ENCODE results near the gene NVL.
A peak's percentile ranks its signal among the peaks of the same experiment; 100 is the strongest.

Gene NVL

GRCh38 chr1:224198572-224198971, 131.4 kb downstream of the NVL start:
- no peak for DNase-seq (ENCODE audit: low read depth)

- no peak for DNase-seq (ENCODE audit: low read depth)
These were observed 133.0 kb downstream of the NVL start for GRCh38 chr1:224196813-224197600.

- no peak for DNase-seq (ENCODE audit: low read depth)
These were observed 136.5 kb downstream of the NVL start for GRCh38 chr1:224193319-224193966.

- no peak for DNase-seq (ENCODE audit: low read depth)
These were observed 137.7 kb downstream of the NVL start for GRCh38 chr1:224192082-224192788.

- DNase-seq (ENCODE audit: low read depth): no peak
These were observed 140.4 kb downstream of the NVL start for GRCh38 chr1:224189561-224189960.

GRCh38 chr1:224188286-224188685, 141.7 kb downstream of the NVL start:
- no peak for DNase-seq (ENCODE audit: low read depth)

- no peak for DNase-seq (ENCODE audit: low read depth)
These were observed 144.8 kb downstream of the NVL start for GRCh38 chr1:224185208-224185607.

- DNase-seq (ENCODE audit: low read depth): no peak
These were observed 146.2 kb downstream of the NVL start for GRCh38 chr1:224183591-224184312.

GRCh38 chr1:224182866-224183590, 146.9 kb downstream of the NVL start, which contains the start of gene DEGS1:
Gene DEGS1, plus strand, starts transcription at chr1:224183240. Its CDS starts 97 bp downstream, at chr1:224183337.
- peak; percentile 55 for DNase-seq (ENCODE audit: low read depth)

GRCh38 chr1:224182057-224182865, 147.7 kb downstream of the NVL start:
- DNase-seq (ENCODE audit: low read depth): no peak

GRCh38 chr1:224181453-224181810, 148.5 kb downstream of the NVL start:
- no peak for DNase-seq (ENCODE audit: low read depth)

GRCh38 chr1:224180783-224181452, 149.1 kb downstream of the NVL start:
- DNase-seq (ENCODE audit: low read depth): no peak

GRCh38 chr1:224178894-224179293, 151.1 kb downstream of the NVL start:
- DNase-seq (ENCODE audit: low read depth): no peak

GRCh38 chr1:224177356-224177999, 152.5 kb downstream of the NVL start:
- DNase-seq (ENCODE audit: low read depth): no peak
